H9 (cell line): Measurements from ENCODE around the gene KCNMA1. TPM values are rescaled to one million over a fixed set of nuclear protein-coding genes. Genes with fewer than 3 reads are reported as not detected.

ENCODE experiments used
- DNase-seq: peaks from one replicate; pipeline ENCODE4 v3.0.0-alpha.2; 2017
- H2AFZ ChIP-seq: one replicate; pipeline ENCODE4 v1.6.1; 2013; ENCODE audit warnings: mild to moderate bottlenecking, low read length, control low read depth, moderate library complexity
- H2AK5ac ChIP-seq: 2 replicates; pipeline ENCODE4 v1.6.1; 2013; ENCODE audit warnings: low read length, control low read depth, mixed read lengths; ENCODE audit not compliant: insufficient read length
- H2BK120ac ChIP-seq: one replicate; pipeline ENCODE4 v1.6.1; 2013; ENCODE audit warnings: low read depth, mild to moderate bottlenecking, low read length, control low read depth, inconsistent platforms; ENCODE audit not compliant: poor library complexity, severe bottlenecking
- H2BK12ac ChIP-seq: 2 replicates; pipeline ENCODE4 v1.6.1; 2013; ENCODE audit warnings: low read length, control low read depth, mixed read lengths, low read depth; ENCODE audit not compliant: insufficient read length
- H2BK15ac ChIP-seq: 2 replicates; pipeline ENCODE4 v1.6.1; 2013; ENCODE audit warnings: low read depth, low read length, control low read depth
- H2BK20ac ChIP-seq: one replicate; pipeline ENCODE4 v1.6.1; 2013; ENCODE audit warnings: low read depth, mild to moderate bottlenecking, low read length, control low read depth, inconsistent platforms; ENCODE audit not compliant: poor library complexity, severe bottlenecking
- H2BK5ac ChIP-seq: 2 replicates; pipeline ENCODE4 v1.6.1; 2013; ENCODE audit warnings: low read length, control low read depth, mixed read lengths; ENCODE audit not compliant: insufficient read length
- H3K14ac ChIP-seq: 2 replicates; pipeline ENCODE4 v1.6.1; 2013; ENCODE audit warnings: low read length, control low read depth; ENCODE audit not compliant: insufficient read depth
- H3K18ac ChIP-seq: 2 replicates; pipeline ENCODE4 v1.6.1; 2013; ENCODE audit warnings: low read depth, mild to moderate bottlenecking, mixed read lengths, low read length, control low read depth; ENCODE audit not compliant: insufficient read length
- H3K23ac ChIP-seq: 2 replicates; pipeline ENCODE4 v1.6.1; 2013; ENCODE audit warnings: low read length, control low read depth, mixed read lengths, low read depth; ENCODE audit not compliant: insufficient read length
- H3K23me2 ChIP-seq: 2 replicates; pipeline ENCODE4 v1.6.1; 2013; ENCODE audit warnings: low read depth, mild to moderate bottlenecking, mixed read lengths, low read length, control low read depth; ENCODE audit not compliant: insufficient read length, poor library complexity, severe bottlenecking
- H3K27ac ChIP-seq: 2 replicates; pipeline ENCODE4 v1.5.1; 2013; ENCODE audit warnings: low read length, control low read depth, mixed read lengths, low read depth; ENCODE audit not compliant: insufficient read length
- H3K27me3 ChIP-seq: 2 replicates; pipeline ENCODE4 v1.6.1; 2013; ENCODE audit warnings: low read length, control low read depth, inconsistent platforms; ENCODE audit not compliant: insufficient read depth
- H3K4ac ChIP-seq: 2 replicates; pipeline ENCODE4 v1.6.1; 2013; ENCODE audit warnings: low read depth, mild to moderate bottlenecking, control low read depth, inconsistent platforms, low read length, moderate library complexity
- H3K4me1 ChIP-seq: 2 replicates; pipeline ENCODE4 v1.6.1; 2013; ENCODE audit warnings: low read length, control low read depth, inconsistent platforms; ENCODE audit not compliant: insufficient read depth
- H3K4me2 ChIP-seq: 2 replicates; pipeline ENCODE4 v1.6.1; 2013; ENCODE audit warnings: low read length, control low read depth, mixed read lengths; ENCODE audit not compliant: insufficient read length, insufficient read depth
- H3K56ac ChIP-seq: 2 replicates; pipeline ENCODE4 v1.6.1; 2013; ENCODE audit warnings: low read depth, mild to moderate bottlenecking, mixed read lengths, low read length, control low read depth; ENCODE audit not compliant: insufficient read length
- H3K79me1 ChIP-seq: 2 replicates; pipeline ENCODE4 v1.6.1; 2013; ENCODE audit warnings: low read depth, mild to moderate bottlenecking, moderate library complexity, low read length, control low read depth, inconsistent platforms; ENCODE audit not compliant: insufficient read depth, poor library complexity, severe bottlenecking
- H3K79me2 ChIP-seq: 2 replicates; pipeline ENCODE4 v1.6.1; 2013; ENCODE audit warnings: low read length, control low read depth, inconsistent platforms; ENCODE audit not compliant: insufficient read depth
- H3K9ac ChIP-seq: 2 replicates; pipeline ENCODE4 v1.6.1; 2013; ENCODE audit warnings: low read length, control low read depth, mixed read lengths; ENCODE audit not compliant: insufficient read length; ENCODE audit errors: extremely low read depth
- H3K9me3 ChIP-seq: one replicate; pipeline ENCODE4 v1.6.1; 2013; ENCODE audit warnings: low read depth, low read length, inconsistent platforms; ENCODE audit not compliant: control insufficient read depth
- H3T11ph ChIP-seq: one replicate; pipeline ENCODE4 v1.6.1; 2013; ENCODE audit warnings: mild to moderate bottlenecking, low read length, control low read depth, inconsistent platforms
- H4K20me1 ChIP-seq: one replicate; pipeline ENCODE4 v1.6.1; 2013; ENCODE audit not compliant: control insufficient read depth, insufficient read length, insufficient read depth
- H4K5ac ChIP-seq: 2 replicates; pipeline ENCODE4 v1.6.1; 2013; ENCODE audit warnings: low read depth, mild to moderate bottlenecking, mixed read lengths, low read length, control low read depth; ENCODE audit not compliant: insufficient read length
- H4K8ac ChIP-seq: replicated peaks from 2 replicates; pipeline ENCODE4 v1.6.1; 2013; ENCODE audit warnings: low read length, control low read depth, mixed read lengths, low read depth; ENCODE audit not compliant: insufficient read length
- H4K91ac ChIP-seq: 2 replicates; pipeline ENCODE4 v1.6.1; 2013; ENCODE audit warnings: low read depth, mild to moderate bottlenecking, moderate library complexity, mixed read lengths, low read length, control low read depth; ENCODE audit not compliant: insufficient read length
- H3K27ac Mint-ChIP-seq, 3 experiments: 2 replicates in 2 of 3; 3 replicates in 1 of 3; pipeline ENCODE4 v1.8.0; 2020 to 2021; ENCODE audit warnings: mixed read lengths in 3 of 3, mild to moderate bottlenecking in 1 of 3, moderate library complexity in 1 of 3
- H3K27me3 Mint-ChIP-seq: 2 replicates; pipeline ENCODE4 v1.8.0; 2021; ENCODE audit warnings: low read depth, mild to moderate bottlenecking, moderate library complexity, mixed read lengths
- H3K36me3 Mint-ChIP-seq, 3 experiments: 2 replicates in 2 of 3; 3 replicates in 1 of 3; pipeline ENCODE4 v1.8.0; 2020 to 2021; ENCODE audit warnings: low read depth in 3 of 3, mixed read lengths in 3 of 3; ENCODE audit not compliant: insufficient read depth in 1 of 3
- H3K4me1 Mint-ChIP-seq, 2 experiments: 2 replicates each; pipeline ENCODE4 v1.8.0; 2020; ENCODE audit warnings: mixed read lengths in 2 of 2
- H3K4me3 Mint-ChIP-seq, 2 experiments: 2 replicates in 1 of 2; 3 replicates in 1 of 2; pipeline ENCODE4 v1.8.0; 2020 to 2021; ENCODE audit warnings: mild to moderate bottlenecking in 2 of 2, mixed read lengths in 2 of 2, moderate library complexity in 1 of 2
- H3K9me3 Mint-ChIP-seq, 2 experiments: 2 replicates in 1 of 2; 3 replicates in 1 of 2; pipeline ENCODE4 v1.8.0; 2020; ENCODE audit warnings: mild to moderate bottlenecking in 2 of 2, mixed read lengths in 2 of 2, moderate library complexity in 1 of 2
- CTCF ChIP-seq: fragments of 200-600 bp; sonication (generic); conservative IDR thresholded peaks from 3 replicates; pipeline ENCODE4 v1.8.0; 2021; ENCODE audit warnings: antibody characterized with exemption, mild to moderate bottlenecking
- WGBS: extraction: QIAGEN DNeasy Blood & Tissue Kit; methylation state at CpG from one replicate; pipeline ENCODE4 v1.1.7; 2013; ENCODE audit warnings: missing lambda C conversion rate, low lambda C conversion rate, mixed read lengths; ENCODE audit not compliant: insufficient read length; ENCODE audit errors: extremely low coverage; 5-methylcytosine and 5-hydroxymethylcytosine counted together
- total RNA-seq: library from RNA; stranded (reverse); gene quantifications from 2 replicates; pipeline ENCODE4 v1.2.1, GENCODE V29; 2021

Gene KCNMA1
- total RNA-seq, 1 experiment from 2014 or later: 2.0 TPM

DNA sequence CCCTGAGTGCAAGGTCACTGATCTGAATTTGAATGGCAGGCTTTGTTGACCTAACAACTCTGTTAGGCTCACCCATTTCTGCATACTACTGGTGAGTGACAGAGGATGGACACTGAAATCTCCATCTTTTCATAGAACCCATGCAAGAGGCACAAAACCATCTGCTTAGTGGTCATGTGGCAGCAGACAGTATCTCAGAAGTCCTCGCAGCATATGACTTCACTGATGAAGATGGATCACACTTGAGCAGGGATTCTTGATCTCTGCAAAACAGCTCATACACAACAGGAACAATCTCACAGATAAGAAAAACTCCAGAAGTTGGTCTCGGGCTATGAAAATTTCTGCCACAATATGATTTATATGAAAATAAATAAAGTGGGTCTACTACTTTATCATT, 487.9 kb downstream of the KCNMA1 start:
- no peak overlapping the region for H3K27ac ChIP-seq
- no CpG with 5 or more reads among the region's 2 CpGs for WGBS
- H2BK5ac ChIP-seq: no peak overlapping the region

More for the DNA sequence above, 487.9 kb downstream of the KCNMA1 start:
- H3K4ac ChIP-seq: no peak overlapping the region
- no peak overlapping the region for H2BK120ac ChIP-seq
- H3T11ph ChIP-seq: no peak overlapping the region
- H3K18ac ChIP-seq: no peak overlapping the region
- no peak overlapping the region for H4K5ac ChIP-seq
- no peaks in the 10 kb centered on the region for H3K23me2 ChIP-seq
- H4K91ac ChIP-seq: no peak overlapping the region
- no peak overlapping the region for H2AK5ac ChIP-seq
- Mint-ChIP-seq H3K27me3 (peaks cover 3% of the 10 kb centered on the region), H3K9me3 (no peaks in the 10 kb centered on the region), H3K4me1 (peaks cover 54% of the 10 kb centered on the region in 2 experiments), H3K4me3 (no peak overlapping the region), H3K36me3 (no peaks in the 10 kb centered on the region), H3K27ac (no peak overlapping the region)
- no peaks in the 10 kb centered on the region for H3K79me1 ChIP-seq
- DNase-seq: no peak
- no peak overlapping the region for H2BK15ac ChIP-seq
- H4K20me1 ChIP-seq: no peaks in the 10 kb centered on the region
- no peak overlapping the region for H2BK20ac ChIP-seq
- no peak overlapping the region for H2AFZ ChIP-seq
- no peak overlapping the region for H3K23ac ChIP-seq
- H3K4me2 ChIP-seq: no peak overlapping the region
- H3K27me3 ChIP-seq: no peaks in the 10 kb centered on the region
- no peak overlapping the region for H3K14ac ChIP-seq
- no peaks in the 10 kb centered on the region for H3K79me2 ChIP-seq
- H3K9me3 ChIP-seq: no peaks in the 10 kb centered on the region
- no peak overlapping the region for H4K8ac ChIP-seq
- H3K4me1 ChIP-seq: peaks cover 12% of the 10 kb centered on the region; the same call in 1 of the 2 replicates
- H3K9ac ChIP-seq: no peak overlapping the region
- H2BK12ac ChIP-seq: no peak overlapping the region
- no peak for TF ChIP-seq CTCF
- H3K56ac ChIP-seq: no peak overlapping the region
